A549 (cell line): ENCODE measurements around the gene PIK3C3. TPM values are rescaled to one million over a fixed set of nuclear protein-coding genes. Genes with fewer than 3 reads are reported as not detected.

Source experiments
- ATAC-seq, 2 experiments: fragments of 200-7000 bp in 1 of 2; fragments of >200 bp in 1 of 2; cut with Nextera tagmentation in 1 of 2; cut with Tn5 transposase in 1 of 2; 3 replicates each; pipeline versions ENCODE4 v1.8.0 to v1.9.1; 2018 to 2020; ENCODE audit warnings: mild to moderate bottlenecking in 1 of 2, moderate library complexity in 1 of 2
- CTCF ChIA-PET: fragments of 300-600 bp; sonication (Branson Sonifier 250); formaldehyde crosslinking; extraction: SDS; loops from one replicate; lab custom pipeline; 2021; ENCODE audit warnings: antibody characterized with exemption, inconsistent platforms; lab: Yijun Ruan, JAX
- POLR2A ChIA-PET: fragments of 350-600 bp; formaldehyde crosslinking; extraction: SDS; loops from one replicate; lab custom pipeline; 2021; ENCODE audit warnings: antibody characterized with exemption, inconsistent platforms; lab: Yijun Ruan, JAX
- DNase-seq, 2 experiments: peaks; one replicate each; pipeline versions ENCODE4 v3.0.0 to v3.0.0-alpha.2; 2011 to 2016; ENCODE audit warnings: low read depth in 1 of 2, low spot score in 1 of 2
- FAIRE-seq: peaks from 2 replicates; lab custom pipeline; 2011; peaks lifted over from hg19 to GRCh38; lab: Jason Lieb, UNC
- H3K27ac ChIP-seq, 2 experiments: fragments of >200 bp; sonication (Bioruptor Twin); formaldehyde crosslinking; 3 replicates each; pipeline ENCODE4 v1.5.1; 2016 to 2017
- H3K4me1 ChIP-seq: fragments of >200 bp; sonication (Bioruptor Twin); formaldehyde crosslinking; 3 replicates; pipeline ENCODE4 v1.6.1; 2016
- H3K4me2 ChIP-seq: fragments of >200 bp; sonication (Bioruptor Twin); formaldehyde crosslinking; 3 replicates; pipeline ENCODE4 v1.6.1; 2016
- H3K4me3 ChIP-seq: fragments of >200 bp; sonication (Bioruptor Twin); formaldehyde crosslinking; 3 replicates; pipeline ENCODE4 v1.5.1; 2016
- H3K9me3 ChIP-seq: fragments of >200 bp; sonication (Bioruptor Twin); formaldehyde crosslinking; 3 replicates; pipeline ENCODE4 v1.6.1; 2016
- BCL3 ChIP-seq: fragments of >200 bp; sonication (Bioruptor Twin); formaldehyde crosslinking; IDR thresholded peaks from 3 replicates; pipeline ENCODE4 v1.6.1; 2016
- CBX2 ChIP-seq: fragments of 200-600 bp; sonication (generic); IDR thresholded peaks from 2 replicates; pipeline ENCODE4 v1.6.1; 2016; ENCODE audit warnings: low read depth, mild to moderate bottlenecking, borderline replicate concordance
- CBX8 ChIP-seq: fragments of 200-600 bp; sonication (generic); IDR thresholded peaks from 2 replicates; pipeline ENCODE4 v1.6.1; 2016
- CEBPB ChIP-seq, 2 experiments: fragments of >200 bp in 1 of 2; sonication (Bioruptor Twin) in 1 of 2; formaldehyde crosslinking in 1 of 2; IDR thresholded peaks; 2 replicates each; pipeline ENCODE4 v1.6.1; 2012 to 2016
- E2F6 ChIP-seq: IDR thresholded peaks from 2 replicates; pipeline ENCODE4 v1.6.1; 2012; ENCODE audit warnings: low read depth, borderline replicate concordance
- ESRRA ChIP-seq: fragments of 150-350 bp; IDR thresholded peaks from 2 replicates; pipeline ENCODE4 v1.6.1; 2014; ENCODE audit warnings: mild to moderate bottlenecking, low read length, borderline replicate concordance
- FOSB ChIP-seq: fragments of 250-450 bp; sonication (Bioruptor Pico); IDR thresholded peaks from 2 replicates; pipeline ENCODE4 v1.5.0; 2020; ENCODE audit warnings: mild to moderate bottlenecking, moderate library complexity
- FOXS1 ChIP-seq: fragments of 250-450 bp; sonication (Bioruptor Pico); IDR thresholded peaks from 2 replicates; pipeline ENCODE4 v1.5.0; 2020; ENCODE audit warnings: mild to moderate bottlenecking, moderate library complexity
- GATA3 ChIP-seq: IDR thresholded peaks from 2 replicates; pipeline ENCODE4 v1.6.1; 2012; ENCODE audit warnings: borderline replicate concordance
- JUN ChIP-seq, 2 experiments: fragments of >200 bp; sonication (Bioruptor Twin); formaldehyde crosslinking; IDR thresholded peaks; 2 replicates in 1 of 2; 3 replicates in 1 of 2; pipeline ENCODE4 v1.6.1; 2016 to 2017
- JUNB ChIP-seq: fragments of >200 bp; sonication (Bioruptor Twin); formaldehyde crosslinking; IDR thresholded peaks from 2 replicates; pipeline ENCODE4 v1.6.1; 2016
- KDM5A ChIP-seq: fragments of 200-600 bp; sonication (generic); IDR thresholded peaks from 2 replicates; pipeline ENCODE4 v1.6.1; 2016; ENCODE audit warnings: antibody characterized with exemption, mild to moderate bottlenecking
- MAFK ChIP-seq: fragments of 450-650 bp; IDR thresholded peaks from 2 replicates; pipeline ENCODE4 v1.6.1; 2014; ENCODE audit not compliant: partially characterized antibody
- MAX ChIP-seq: IDR thresholded peaks from 2 replicates; pipeline ENCODE4 v1.6.1; 2012
- MAZ ChIP-seq: fragments of 150-350 bp; IDR thresholded peaks from 2 replicates; pipeline ENCODE4 v1.6.1; 2014; ENCODE audit warnings: antibody characterized with exemption, low read depth, low read length, borderline replicate concordance
- MYC ChIP-seq: IDR thresholded peaks from 2 replicates; pipeline ENCODE4 v1.6.1; 2012; ENCODE audit warnings: mild to moderate bottlenecking, inconsistent platforms, low read length, improper control_type of control experiment, borderline replicate concordance
- NFE2L2 ChIP-seq: fragments of 150-350 bp; conservative IDR thresholded peaks from 2 replicates; pipeline ENCODE4 v1.6.1; 2014; ENCODE audit warnings: low read length
- PBX3 ChIP-seq: IDR thresholded peaks from 2 replicates; pipeline ENCODE4 v1.6.1; 2012
- POLR2AphosphoS2 ChIP-seq: conservative IDR thresholded peaks from 2 replicates; pipeline ENCODE4 v1.6.1; 2012; ENCODE audit warnings: low read length, improper control_type of control experiment, inconsistent platforms
- RAD21 ChIP-seq, 2 experiments: fragments of >200 bp in 1 of 2; sonication (Bioruptor Twin) in 1 of 2; formaldehyde crosslinking in 1 of 2; IDR thresholded peaks in 1 of 2; conservative IDR thresholded peaks in 1 of 2; 2 replicates in 1 of 2; 3 replicates in 1 of 2; pipeline ENCODE4 v1.6.1; 2012 to 2018; ENCODE audit warnings: inconsistent platforms in 1 of 2
- RARB ChIP-seq: fragments of 250-450 bp; sonication (Bioruptor Pico); IDR thresholded peaks from 2 replicates; pipeline ENCODE4 v1.8.0; 2021; ENCODE audit warnings: mild to moderate bottlenecking, moderate library complexity
- SMC3 ChIP-seq: fragments of >200 bp; sonication (Bioruptor Twin); formaldehyde crosslinking; IDR thresholded peaks from 3 replicates; pipeline ENCODE4 v1.6.1; 2018; ENCODE audit warnings: inconsistent platforms
- TFCP2L1 ChIP-seq: fragments of 250-450 bp; sonication (Bioruptor Pico); IDR thresholded peaks from 2 replicates; pipeline ENCODE4 v1.5.0; 2021; ENCODE audit warnings: mild to moderate bottlenecking
- USF2 ChIP-seq: fragments of 450-650 bp; IDR thresholded peaks from 2 replicates; pipeline ENCODE4 v1.6.1; 2014; ENCODE audit warnings: antibody characterized with exemption
- ZC3H11A ChIP-seq: fragments of 450-650 bp; IDR thresholded peaks from 2 replicates; pipeline ENCODE4 v1.6.1; 2014; ENCODE audit warnings: antibody characterized with exemption, mild to moderate bottlenecking
- ZFP36 ChIP-seq: fragments of 450-650 bp; IDR thresholded peaks from 2 replicates; pipeline ENCODE4 v1.6.1; 2014; ENCODE audit warnings: borderline replicate concordance; ENCODE audit not compliant: partially characterized antibody
- WGBS: methylation state at CpG from one replicate; pipeline ENCODE4 v1.1.6; 2017; ENCODE audit errors: missing lambda C conversion rate; 5-methylcytosine and 5-hydroxymethylcytosine counted together
- polyA plus RNA-seq, 4 experiments: library from polyadenylated mRNA; depleted of rRNA in 3 of 4; stranded (reverse); fragments of >200 nt; fragmentation: RNase III in 1 of 4; extraction: RNeasy Plus Mini Kit Qiagen cat#74134 plus additional on column Dnase treatment in 1 of 4; gene quantifications; 2 replicates in 3 of 4; 3 replicates in 1 of 4; pipeline ENCODE4 v1.2.3, GENCODE V29; 2011 to 2017

PIK3C3 gene
- polyA plus RNA-seq, 2 of the 4 experiments (the other 2 are of a cell fraction) = 18.6 to 36.0 TPM

GRCh38 chr18:41921770-41922169 is 33.3 kb upstream of the PIK3C3 start:
- no peak for DNase-seq
- Histone ChIP-seq H3K4me1 (no peaks in the 10 kb centered on the region), H3K4me2 (no peak overlapping the region), H3K27ac (no peak overlapping the region), H3K4me3 (no peak overlapping the region), H3K9me3 (no peaks in the 10 kb centered on the region)
- no peak for FAIRE-seq
- POLR2A ChIA-PET = no interaction called here
- CTCF ChIA-PET = no interaction called here
- no peak for TF ChIP-seq SMC3
- TF ChIP-seq E2F6 = no peak
- no peak for TF ChIP-seq ZC3H11A
- no peak for TF ChIP-seq ZFP36
- TF ChIP-seq GATA3 = no peak
- no peak for TF ChIP-seq RARB
- no peak for TF ChIP-seq CEBPB (IDR thresholded peaks at IDR 0.05)
- no peak for TF ChIP-seq TFCP2L1 (CRISPR knock-in tag)
- no peak for TF ChIP-seq MAZ
- TF ChIP-seq KDM5A = no peak
- no peak for TF ChIP-seq USF2
- no peak for TF ChIP-seq MAX
- TF ChIP-seq MAFK = no peak
- TF ChIP-seq JUNB = no peak
- TF ChIP-seq MYC = no peak
- TF ChIP-seq JUN (IDR thresholded peaks at IDR 0.05) = no peak
- TF ChIP-seq PBX3 = no peak
- WGBS = 49% methylated on average over 7 of the region's 7 CpGs
- ATAC-seq = no peak

GRCh38 chr18:41922176-41922575 is 32.9 kb upstream of the PIK3C3 start:
- H3K9me3 ChIP-seq = no peaks in the 10 kb centered on the region
- H3K4me1 ChIP-seq = no peaks in the 10 kb centered on the region
- H3K4me3 ChIP-seq = no peak overlapping the region
- DNase-seq (no peak), FAIRE-seq (no peak), ATAC-seq (no peak)
- CTCF ChIA-PET = no interaction called here
- WGBS = 36% methylated on average over 5 of the region's 5 CpGs
- H3K4me2 ChIP-seq = no peak overlapping the region
- no peak overlapping the region for H3K27ac ChIP-seq
- TF ChIP-seq E2F6 (no peak), BCL3 (no peak), FOXS1 (CRISPR knock-in tag) (no peak)
- POLR2A ChIA-PET = no interaction called here

GRCh38 chr18:41922841-41923240 is 32.2 kb upstream of the PIK3C3 start:
- Histone ChIP-seq H3K4me2 (no peak overlapping the region), H3K27ac (no peak overlapping the region), H3K9me3 (no peaks in the 10 kb centered on the region), H3K4me1 (no peaks in the 10 kb centered on the region), H3K4me3 (no peak overlapping the region)
- DNase-seq (no peak), FAIRE-seq (no peak), ATAC-seq (no peak)
- POLR2A ChIA-PET = no interaction called here
- CTCF ChIA-PET = no interaction called here
- WGBS = 25% methylated on average over 1 of the region's 1 CpG
- TF ChIP-seq USF2 = no peak
- TF ChIP-seq CBX2 = no peak
- no peak for TF ChIP-seq ESRRA
- no peak for TF ChIP-seq BCL3
- TF ChIP-seq RAD21 (conservative IDR thresholded peaks at IDR 0.05 in 1 of 2, IDR thresholded peaks at IDR 0.05 in 1 of 2) = no peak
- no peak for TF ChIP-seq PBX3
- no peak for TF ChIP-seq MAZ
- no peak for TF ChIP-seq CBX8
- TF ChIP-seq NFE2L2 = no peak
- no peak for TF ChIP-seq POLR2AphosphoS2
- TF ChIP-seq FOSB (CRISPR knock-in tag) = no peak
- TF ChIP-seq MAX = no peak
